ENCODE measurements around the gene EHD3. TPM values are rescaled to one million over a fixed set of nuclear protein-coding genes. Genes with fewer than 3 reads are reported as not detected.

The EHD3 gene
- total RNA-seq = 7.9 and 9.4 TPM in 2 replicates

GRCh38 chr2:31233741-31234682, at the start of gene EHD3:
Gene EHD3 (plus strand): TSS chr2:31234152. CDS start chr2:31234622, 470 bp downstream.

GRCh38 chr2:31217465-31218200, 16.3 kb upstream of the EHD3 start, which contains the start of gene CAPN14:
Gene CAPN14 (minus strand): TSS chr2:31217515. CDS start chr2:31205447, 12,068 bp downstream.

Other genes with a start within 250 kb of the EHD3 start
- 1.4 and 2.6 TPM in 2 replicates for gene GALNT14, start 95.7 kb upstream of the EHD3 start, total RNA-seq
- under 0.01 TPM in 2 replicates for gene CAPN14, start 16.6 kb upstream of the EHD3 start, total RNA-seq
- gene XDH, start 180.6 kb downstream of the EHD3 start, total RNA-seq = not detected in 2 replicates

All from epithelial cell of umbilical artery (primary cell).